ENCODE data around the gene FBXL7. TPM values are rescaled to one million over a fixed set of nuclear protein-coding genes. Genes with fewer than 3 reads are reported as not detected.

Gene FBXL7
- polyA plus RNA-seq, 1 donor from 2014 or later, result 0.24 TPM

DNA sequence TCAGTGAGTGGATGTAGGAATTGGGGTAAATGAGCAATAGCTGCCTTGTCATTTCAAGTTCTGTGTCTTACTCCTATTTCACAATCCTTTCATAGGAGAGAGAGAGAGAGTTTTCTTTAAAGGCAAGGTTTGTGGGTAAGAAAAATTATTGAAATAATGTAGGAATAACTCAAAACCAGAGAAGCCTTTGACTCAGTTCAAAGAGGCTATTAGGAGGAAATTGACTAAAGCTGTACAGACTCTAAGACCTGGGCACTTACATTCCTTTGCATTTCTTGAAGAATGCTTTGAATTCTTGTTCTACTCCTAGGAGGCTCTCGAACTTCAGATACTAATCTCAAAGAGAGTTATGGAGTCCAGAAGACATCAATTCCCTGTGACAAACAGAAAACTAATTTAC lies 257.1 kb downstream of the FBXL7 start:
- Histone ChIP-seq H3K27ac (ENCODE audit: low read length) (no peak overlapping the region), H3K4me2 (ENCODE audit: low read length) (no peak overlapping the region), H3K27me3 (ENCODE audit: insufficient read depth, low read depth, low read length) (no peaks in the 10 kb centered on the region), H3K9me3 (ENCODE audit: low read length) (no peaks in the 10 kb centered on the region), H3K9me2 (ENCODE audit: insufficient read depth, low read length) (no peaks in the 10 kb centered on the region), H3F3A (ENCODE audit: insufficient read depth, low read length, poor library complexity, severe bottlenecking) (no peaks in the 10 kb centered on the region), H3K36me3 (ENCODE audit: insufficient read depth, low read length) (no peaks in the 10 kb centered on the region), H3K9ac (ENCODE audit: low read length) (no peak overlapping the region), H4K20me1 (ENCODE audit: insufficient read depth) (no peaks in the 10 kb centered on the region), H2AFZ (ENCODE audit: low read depth, low read length) (no peak overlapping the region), H3K4me3 (ENCODE audit: low read length) (no peak overlapping the region), H3K79me2 (replicated peaks; ENCODE audit: insufficient read depth, low read length) (no peaks in the 10 kb centered on the region)
- no peak for TF ChIP-seq EP300 (conservative IDR thresholded peaks at IDR 0.05; ENCODE audit: poor library complexity, severe bottlenecking)
- no peak for TF ChIP-seq SMC3 (conservative IDR thresholded peaks at IDR 0.05; ENCODE audit: poor library complexity)
- TF ChIP-seq RAD21 (conservative IDR thresholded peaks at IDR 0.05), result no peak
- TF ChIP-seq POLR2AphosphoS5 (IDR thresholded peaks at IDR 0.05), result no peak

- Histone ChIP-seq H3F3A (ENCODE audit: insufficient read depth, low read length, poor library complexity, severe bottlenecking) (no peaks in the 10 kb centered on the region), H4K20me1 (ENCODE audit: insufficient read depth) (no peaks in the 10 kb centered on the region), H3K27me3 (ENCODE audit: insufficient read depth, low read depth, low read length) (no peaks in the 10 kb centered on the region), H3K9me3 (ENCODE audit: low read length) (no peaks in the 10 kb centered on the region), H2AFZ (ENCODE audit: low read depth, low read length) (no peak overlapping the region), H3K9ac (ENCODE audit: low read length) (no peak overlapping the region), H3K79me2 (replicated peaks; ENCODE audit: insufficient read depth, low read length) (no peaks in the 10 kb centered on the region), H3K9me2 (ENCODE audit: insufficient read depth, low read length) (no peaks in the 10 kb centered on the region), H3K4me3 (ENCODE audit: low read length) (no peak overlapping the region), H3K36me3 (ENCODE audit: insufficient read depth, low read length) (no peaks in the 10 kb centered on the region), H3K27ac (ENCODE audit: low read length) (no peak overlapping the region), H3K4me2 (ENCODE audit: low read length) (no peak overlapping the region)
- TF ChIP-seq RAD21 (conservative IDR thresholded peaks at IDR 0.05) (no peak), MXI1 (conservative IDR thresholded peaks at IDR 0.05; ENCODE audit: poor library complexity, severe bottlenecking) (no peak), TAF1 (IDR thresholded peaks at IDR 0.05; ENCODE audit: low read depth) (no peak), EZH2 (IDR thresholded peaks at IDR 0.05; ENCODE audit: borderline replicate concordance, insufficient read depth, low read length, poor library complexity, severe bottlenecking) (no peak), SMC3 (conservative IDR thresholded peaks at IDR 0.05; ENCODE audit: poor library complexity) (no peak), EP300 (conservative IDR thresholded peaks at IDR 0.05; ENCODE audit: poor library complexity, severe bottlenecking) (no peak), POLR2AphosphoS5 (IDR thresholded peaks at IDR 0.05) (no peak)
- TF ChIP-seq, protein P1, sequence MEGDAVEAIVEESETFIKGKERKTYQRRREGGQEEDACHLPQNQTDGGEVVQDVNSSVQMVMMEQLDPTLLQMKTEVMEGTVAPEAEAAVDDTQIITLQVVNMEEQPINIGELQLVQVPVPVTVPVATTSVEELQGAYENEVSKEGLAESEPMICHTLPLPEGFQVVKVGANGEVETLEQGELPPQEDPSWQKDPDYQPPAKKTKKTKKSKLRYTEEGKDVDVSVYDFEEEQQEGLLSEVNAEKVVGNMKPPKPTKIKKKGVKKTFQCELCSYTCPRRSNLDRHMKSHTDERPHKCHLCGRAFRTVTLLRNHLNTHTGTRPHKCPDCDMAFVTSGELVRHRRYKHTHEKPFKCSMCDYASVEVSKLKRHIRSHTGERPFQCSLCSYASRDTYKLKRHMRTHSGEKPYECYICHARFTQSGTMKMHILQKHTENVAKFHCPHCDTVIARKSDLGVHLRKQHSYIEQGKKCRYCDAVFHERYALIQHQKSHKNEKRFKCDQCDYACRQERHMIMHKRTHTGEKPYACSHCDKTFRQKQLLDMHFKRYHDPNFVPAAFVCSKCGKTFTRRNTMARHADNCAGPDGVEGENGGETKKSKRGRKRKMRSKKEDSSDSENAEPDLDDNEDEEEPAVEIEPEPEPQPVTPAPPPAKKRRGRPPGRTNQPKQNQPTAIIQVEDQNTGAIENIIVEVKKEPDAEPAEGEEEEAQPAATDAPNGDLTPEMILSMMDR (IDR thresholded peaks at IDR 0.05; ENCODE audit: poor library complexity, severe bottlenecking), result no peak
- TF ChIP-seq, protein P2, sequence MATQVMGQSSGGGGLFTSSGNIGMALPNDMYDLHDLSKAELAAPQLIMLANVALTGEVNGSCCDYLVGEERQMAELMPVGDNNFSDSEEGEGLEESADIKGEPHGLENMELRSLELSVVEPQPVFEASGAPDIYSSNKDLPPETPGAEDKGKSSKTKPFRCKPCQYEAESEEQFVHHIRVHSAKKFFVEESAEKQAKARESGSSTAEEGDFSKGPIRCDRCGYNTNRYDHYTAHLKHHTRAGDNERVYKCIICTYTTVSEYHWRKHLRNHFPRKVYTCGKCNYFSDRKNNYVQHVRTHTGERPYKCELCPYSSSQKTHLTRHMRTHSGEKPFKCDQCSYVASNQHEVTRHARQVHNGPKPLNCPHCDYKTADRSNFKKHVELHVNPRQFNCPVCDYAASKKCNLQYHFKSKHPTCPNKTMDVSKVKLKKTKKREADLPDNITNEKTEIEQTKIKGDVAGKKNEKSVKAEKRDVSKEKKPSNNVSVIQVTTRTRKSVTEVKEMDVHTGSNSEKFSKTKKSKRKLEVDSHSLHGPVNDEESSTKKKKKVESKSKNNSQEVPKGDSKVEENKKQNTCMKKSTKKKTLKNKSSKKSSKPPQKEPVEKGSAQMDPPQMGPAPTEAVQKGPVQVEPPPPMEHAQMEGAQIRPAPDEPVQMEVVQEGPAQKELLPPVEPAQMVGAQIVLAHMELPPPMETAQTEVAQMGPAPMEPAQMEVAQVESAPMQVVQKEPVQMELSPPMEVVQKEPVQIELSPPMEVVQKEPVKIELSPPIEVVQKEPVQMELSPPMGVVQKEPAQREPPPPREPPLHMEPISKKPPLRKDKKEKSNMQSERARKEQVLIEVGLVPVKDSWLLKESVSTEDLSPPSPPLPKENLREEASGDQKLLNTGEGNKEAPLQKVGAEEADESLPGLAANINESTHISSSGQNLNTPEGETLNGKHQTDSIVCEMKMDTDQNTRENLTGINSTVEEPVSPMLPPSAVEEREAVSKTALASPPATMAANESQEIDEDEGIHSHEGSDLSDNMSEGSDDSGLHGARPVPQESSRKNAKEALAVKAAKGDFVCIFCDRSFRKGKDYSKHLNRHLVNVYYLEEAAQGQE (IDR thresholded peaks at IDR 0.05; ENCODE audit: borderline replicate concordance), result no peak
These were observed 257.6 kb downstream of the FBXL7 start for GRCh38 chr5:15757619-15758018.

GRCh38 chr5:15762668-15763067 lies 262.7 kb downstream of the FBXL7 start:
- no peaks in the 10 kb centered on the region for H3K27me3 ChIP-seq (ENCODE audit: insufficient read depth, low read depth, low read length)
- no peaks in the 10 kb centered on the region for H3K9me3 ChIP-seq (ENCODE audit: low read length)
- H3K36me3 ChIP-seq (ENCODE audit: insufficient read depth, low read length), result no peaks in the 10 kb centered on the region
- H3K9ac ChIP-seq (ENCODE audit: low read length), result no peak overlapping the region
- H4K20me1 ChIP-seq (ENCODE audit: insufficient read depth), result no peaks in the 10 kb centered on the region
- no peaks in the 10 kb centered on the region for H3F3A ChIP-seq (ENCODE audit: insufficient read depth, low read length, poor library complexity, severe bottlenecking)
- no peaks in the 10 kb centered on the region for H3K79me2 ChIP-seq (replicated peaks; ENCODE audit: insufficient read depth, low read length)
- TF ChIP-seq SMC3 (conservative IDR thresholded peaks at IDR 0.05; ENCODE audit: poor library complexity), result no peak
- TF ChIP-seq, protein P2 (IDR thresholded peaks at IDR 0.05; ENCODE audit: borderline replicate concordance), result no peak
- no peak for TF ChIP-seq TAF1 (IDR thresholded peaks at IDR 0.05; ENCODE audit: low read depth)
- TF ChIP-seq EZH2 (IDR thresholded peaks at IDR 0.05; ENCODE audit: borderline replicate concordance, insufficient read depth, low read length, poor library complexity, severe bottlenecking), result no peak
- no peak for TF ChIP-seq EP300 (conservative IDR thresholded peaks at IDR 0.05; ENCODE audit: poor library complexity, severe bottlenecking)
- no peak overlapping the region for H3K27ac ChIP-seq (ENCODE audit: low read length)
- no peak overlapping the region for H3K4me3 ChIP-seq (ENCODE audit: low read length)
- no peak overlapping the region for H3K4me2 ChIP-seq (ENCODE audit: low read length)
- H3K9me2 ChIP-seq (ENCODE audit: insufficient read depth, low read length), result no peaks in the 10 kb centered on the region
- no peak overlapping the region for H2AFZ ChIP-seq (ENCODE audit: low read depth, low read length)
